Stimulated activated CD8-positive, alpha-beta memory T cell treated with anti-CD3 and anti-CD28 coated beads, Interleukin-15, amount 100 ng/mL, for 4 hours (primary cell): Measurements from ENCODE around the gene ZNF302.
"Not testable (repeated sequence)": the region's sequence is repeated elsewhere in the genome, so short reads cannot be mapped to it uniquely, and the experiment has no call there.

Source experiments
- DNase-seq, 2 donors: peaks; one replicate each; pipeline ENCODE4 v3.0.0-alpha.2; 2020; ENCODE audit warnings: low read depth in 2 of 2

ZNF302 gene

DNA sequence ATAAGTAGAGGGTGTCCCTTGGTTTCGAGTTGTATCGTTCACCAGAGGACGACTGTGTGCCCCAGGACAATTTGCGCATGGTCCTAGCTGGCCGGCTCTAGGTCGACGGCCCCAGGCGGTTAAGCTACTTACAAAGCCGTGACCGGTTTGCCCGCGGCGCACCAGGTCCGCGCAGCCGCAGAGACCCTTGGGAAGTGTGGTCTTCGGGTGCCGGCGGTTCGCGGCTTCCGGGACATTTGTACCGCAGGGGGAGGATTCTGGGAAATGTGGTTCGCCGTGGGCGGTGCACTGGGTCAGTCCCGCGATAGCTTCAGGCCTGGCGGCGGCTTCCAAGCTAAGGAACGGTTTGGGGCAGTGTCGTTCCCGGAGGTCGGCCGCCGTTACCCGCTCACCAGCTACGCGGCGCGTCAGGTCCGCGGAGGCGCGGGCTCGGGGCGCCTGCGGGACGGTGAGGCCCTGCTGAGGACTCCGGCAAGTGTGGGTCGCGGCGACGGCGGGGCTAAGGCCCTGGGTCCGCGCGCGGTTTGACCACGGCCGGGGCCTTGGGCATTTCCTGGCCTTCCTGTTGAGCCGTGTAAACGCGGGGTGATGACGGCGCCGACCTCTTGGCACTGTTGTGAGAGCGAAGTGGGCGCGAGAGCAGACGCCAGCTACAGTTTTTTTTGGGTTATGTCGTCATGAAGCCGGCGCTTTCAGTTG, at the start of gene ZNF302:
Gene ZNF302, plus strand, starts transcription at position 293 of the 699 bp plus-strand sequence. CDS start 1,127 bp downstream, outside the sequence.
- DNase-seq: peak; percentile 93 to 94

DNA sequence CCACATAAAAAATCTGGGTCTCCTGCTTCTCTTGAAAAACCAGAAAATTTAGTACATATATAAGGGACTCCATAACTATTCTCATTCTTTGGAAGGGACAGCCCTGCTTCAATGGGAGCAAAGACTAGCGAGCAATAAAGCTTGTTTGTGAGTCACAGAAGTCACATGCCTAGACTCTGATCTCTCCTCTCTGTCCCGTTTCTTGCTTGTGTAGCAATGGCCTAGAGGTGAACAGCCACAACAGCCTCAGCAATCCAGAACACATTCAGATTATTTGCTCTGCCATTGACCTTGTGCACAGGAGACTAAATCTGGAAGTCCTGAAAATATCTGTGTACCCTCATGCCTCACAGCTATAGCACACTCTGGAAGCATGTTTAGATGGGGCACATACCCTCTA, 43.7 kb upstream of the ZNF302 start:
- DNase-seq: no peak

- peak; percentile 2 to 37 for DNase-seq
Measured at GRCh38 chr19:34639491-34640085, 37.9 kb upstream of the ZNF302 start.

DNA sequence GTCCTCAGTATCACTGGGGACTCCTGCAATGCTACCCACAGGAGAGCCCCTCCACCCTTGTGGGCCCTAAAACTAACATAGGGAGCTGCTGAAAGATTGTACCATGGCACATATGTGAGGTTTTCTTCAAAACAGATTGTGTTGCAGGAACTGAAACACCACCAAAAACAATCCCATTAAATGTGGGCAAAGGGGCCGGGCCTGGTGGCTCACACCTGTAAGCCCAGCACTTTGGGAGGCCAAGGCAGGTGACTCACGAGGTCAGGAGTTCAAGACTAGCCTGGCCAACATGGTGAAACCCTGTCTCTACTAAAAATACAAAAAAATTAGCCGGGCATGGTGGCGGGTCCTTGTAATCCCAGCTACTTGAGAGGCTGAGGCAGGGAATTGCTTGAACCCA, 35.2 kb upstream of the ZNF302 start:
- DNase-seq: no peak

- no peak for DNase-seq
Measured at GRCh38 chr19:34644991-34645461, 32.5 kb upstream of the ZNF302 start.

- DNase-seq: no peak
Measured at GRCh38 chr19:34645551-34645950, 31.9 kb upstream of the ZNF302 start.

DNA sequence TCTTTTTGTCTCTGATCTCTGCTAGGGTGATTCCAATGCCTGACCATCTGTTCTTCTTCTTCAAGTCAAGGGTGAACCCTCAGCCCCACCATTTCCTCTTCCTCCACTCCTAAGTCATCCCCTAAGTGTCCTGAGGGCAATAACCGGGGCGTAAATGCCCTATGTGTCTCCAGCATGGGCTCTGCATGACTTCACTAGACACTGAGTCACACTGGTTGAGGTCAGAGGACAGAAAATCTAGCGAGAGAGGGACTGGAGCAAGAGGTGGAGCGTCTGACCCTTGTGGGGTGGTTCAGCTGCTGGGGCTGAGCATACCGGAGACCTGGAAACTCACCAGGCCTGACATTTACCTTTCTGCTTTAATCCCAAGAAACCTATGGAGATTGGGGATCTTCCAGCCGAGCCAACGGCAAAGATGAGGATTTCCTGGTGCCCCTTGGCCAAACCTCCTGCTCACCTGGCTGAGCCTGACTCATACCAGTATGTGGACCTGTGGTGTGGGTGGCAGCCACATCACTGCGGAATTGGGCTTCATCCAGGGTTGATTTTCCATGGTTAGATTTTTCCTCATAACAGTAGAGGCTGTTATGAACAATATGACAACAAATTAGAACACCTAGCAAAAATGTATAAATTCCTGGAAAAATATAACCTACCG, 27.5 kb upstream of the ZNF302 start:
- no peak for DNase-seq

- no peak for DNase-seq
Measured at GRCh38 chr19:34651747-34652146, 25.7 kb upstream of the ZNF302 start.

GRCh38 chr19:34654796-34655195, 22.7 kb upstream of the ZNF302 start:
- DNase-seq: no peak

GRCh38 chr19:34655651-34656050, 21.8 kb upstream of the ZNF302 start:
- no peak for DNase-seq

- DNase-seq: no peak
Measured at GRCh38 chr19:34661357-34661756, 16.1 kb upstream of the ZNF302 start.

DNA sequence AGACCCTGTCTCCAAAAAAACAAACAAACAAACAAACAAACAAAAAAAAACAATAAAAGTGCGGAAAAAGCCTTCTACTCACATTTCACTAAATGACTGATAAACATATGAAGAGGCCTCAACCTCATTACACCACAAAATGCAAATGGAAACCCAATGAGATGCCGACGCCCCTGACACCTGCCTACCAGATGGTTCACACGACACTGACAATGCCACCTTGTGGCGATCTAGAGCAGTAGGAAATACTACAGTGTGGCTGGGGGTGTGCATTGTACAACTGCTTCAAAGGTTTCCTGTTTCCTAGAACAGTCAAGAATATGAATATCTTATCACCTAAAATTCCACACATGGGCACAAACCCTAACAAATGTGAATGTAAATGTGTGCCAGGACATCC, 14.6 kb upstream of the ZNF302 start:
- peak in 1 of 2 donors; percentile 20 for DNase-seq

DNA sequence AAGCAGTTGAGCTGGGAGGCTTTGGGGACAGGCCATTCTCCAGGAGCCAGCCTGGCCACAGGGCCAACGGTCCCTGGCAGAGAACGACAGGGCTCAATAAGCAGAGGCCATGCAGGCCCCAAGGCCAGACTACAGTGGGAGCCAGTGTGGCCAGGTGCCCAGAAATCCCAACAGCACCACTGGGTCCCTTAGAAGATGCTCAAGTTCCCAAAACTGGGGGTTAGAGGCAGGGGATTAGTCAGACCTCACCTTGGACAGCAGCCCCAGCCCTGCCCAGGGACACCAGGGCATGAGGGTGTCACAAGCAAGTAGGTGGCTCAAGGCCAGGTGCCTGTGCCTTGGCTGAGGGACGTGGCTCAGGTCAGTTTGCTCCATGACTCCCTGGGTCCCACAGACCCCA, 13.3 kb upstream of the ZNF302 start:
- no peak for DNase-seq

DNA sequence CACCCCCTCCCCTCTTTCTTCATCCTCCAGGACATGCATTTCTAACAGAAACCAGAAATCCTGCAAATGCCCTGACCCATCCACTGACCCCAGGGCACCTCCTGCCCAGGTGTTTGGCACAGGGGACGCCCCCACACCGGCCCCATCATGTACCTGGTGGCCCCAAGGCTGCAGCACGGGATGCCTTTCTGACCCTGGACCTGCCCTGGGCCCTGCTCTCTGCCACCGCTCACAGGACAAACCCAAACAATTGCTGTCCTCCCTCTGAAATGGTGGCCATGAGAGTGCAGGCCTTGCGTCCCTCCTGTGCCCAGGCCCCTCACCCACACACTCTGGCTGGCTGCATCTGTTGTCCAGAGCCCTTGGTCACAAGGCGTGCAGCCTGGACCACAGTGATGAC, 12.6 kb upstream of the ZNF302 start:
- DNase-seq: no peak

DNA sequence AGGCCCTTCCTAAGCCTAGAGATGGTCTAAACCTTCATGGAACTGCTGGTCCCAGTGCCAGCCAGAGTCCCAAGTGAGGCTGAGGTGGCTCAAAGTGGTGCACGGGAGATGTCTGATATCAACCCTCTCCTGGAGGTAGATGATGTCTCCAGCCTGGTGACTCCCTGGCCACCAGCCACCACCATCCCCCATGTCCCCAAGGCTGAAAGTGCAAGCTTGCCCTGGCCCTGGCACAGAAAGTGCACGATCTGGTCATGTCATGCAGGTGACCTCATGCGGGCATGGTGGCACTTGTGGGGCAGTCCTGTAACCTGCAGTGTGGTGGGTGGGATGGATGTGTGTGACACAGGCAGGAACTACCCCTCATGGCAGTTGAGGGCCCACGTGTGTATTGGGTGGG, 12.2 kb upstream of the ZNF302 start:
- DNase-seq: not testable (repeated sequence)

GRCh38 chr19:34666200-34666957, 11.1 kb upstream of the ZNF302 start:
- DNase-seq: no peak

DNA sequence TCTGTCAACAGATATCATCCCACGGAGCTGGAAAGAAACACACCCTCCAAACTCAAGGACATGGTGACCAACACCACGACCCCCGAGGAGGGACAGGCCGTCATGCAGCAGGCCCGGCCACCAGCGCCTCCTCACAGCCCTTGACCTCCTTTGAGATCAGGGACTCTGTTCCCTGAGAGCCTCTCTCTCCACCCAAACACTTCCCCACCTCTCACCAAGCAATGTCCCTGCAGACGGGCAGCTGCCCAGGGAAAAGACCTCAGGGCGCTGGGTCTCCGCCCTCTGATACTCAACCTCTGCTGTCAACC, 10.6 kb upstream of the ZNF302 start:
- no peak for DNase-seq

DNA sequence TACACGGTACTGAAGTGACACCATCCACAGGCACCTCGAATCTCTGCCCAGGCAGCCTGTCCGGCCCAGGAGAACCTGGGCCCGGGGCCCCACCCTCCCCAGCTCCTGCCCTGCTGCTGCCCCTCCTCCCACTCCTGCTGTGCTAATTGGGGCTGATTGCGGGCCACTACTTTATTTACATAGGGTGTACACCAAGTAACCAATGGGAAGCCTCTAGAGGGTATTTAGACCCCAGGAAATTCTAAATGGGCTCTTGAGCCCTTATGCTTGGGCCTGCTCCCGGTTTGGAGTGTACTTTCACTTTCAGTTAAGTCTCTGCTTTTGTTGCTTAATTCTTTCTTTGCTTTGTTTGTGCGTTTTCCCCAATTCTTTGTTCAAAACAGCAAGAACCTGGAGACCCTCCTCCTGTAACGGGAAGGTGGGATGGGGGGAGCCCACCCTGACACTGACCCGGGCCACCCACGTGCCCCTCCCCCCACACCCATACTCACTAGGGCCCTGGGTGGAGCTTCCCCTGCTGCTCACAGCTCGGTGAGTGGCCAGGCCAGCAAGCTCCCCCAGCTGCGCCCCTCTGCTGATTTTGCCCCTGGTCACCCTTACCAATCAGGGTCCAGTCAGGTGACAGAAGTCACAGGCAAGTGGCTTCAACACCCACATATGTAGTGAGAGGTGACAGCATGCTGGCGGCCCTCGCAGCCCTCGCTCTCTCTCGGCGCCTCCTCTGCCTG, 10.0 kb upstream of the ZNF302 start:
- no peak for DNase-seq

- not testable (repeated sequence) for DNase-seq
Measured at GRCh38 chr19:34668077-34668689, 9.3 kb upstream of the ZNF302 start.

GRCh38 chr19:34668690-34669089, 8.8 kb upstream of the ZNF302 start:
- not testable (repeated sequence) for DNase-seq

GRCh38 chr19:34669305-34669704, 8.2 kb upstream of the ZNF302 start:
- DNase-seq: no peak
